Measurements from ENCODE around the gene LRCH1. TPM values are rescaled to one million over a fixed set of nuclear protein-coding genes. Genes with fewer than 3 reads are reported as not detected.
"Not testable (repeated sequence)": the region's sequence is repeated elsewhere in the genome, so short reads cannot be mapped to it uniquely, and the experiment has no call there.

Gene LRCH1
- total RNA-seq, 1 experiment from 2014 or later = 27.0 TPM

- Histone ChIP-seq H3K27me3 (replicated peaks; ENCODE audit: control insufficient read depth, insufficient read depth, low read length) (no peaks in the 10 kb centered on the region; the same call in 1 of the 2 replicates), H3K9me3 (no peaks in the 10 kb centered on the region), H3K4me3 (ENCODE audit: low read depth, low read length) (no peak overlapping the region), H3K4me1 (0 out of 2 replicates have a peak, but pooled peaks cover 4% of the 10 kb centered on the region), H3K36me3 (ENCODE audit: control insufficient read depth, insufficient read depth, low read length) (peaks cover 2% of the 10 kb centered on the region; the same call in 1 of the 2 replicates)
- Mint-ChIP-seq H3K9me3 (ENCODE audit: unreplicated experiment) (no peaks in the 10 kb centered on the region), H3K4me3 (ENCODE audit: unreplicated experiment) (no peak overlapping the region), H3K27ac (ENCODE audit: unreplicated experiment) (no peak overlapping the region), H3K36me3 (ENCODE audit: insufficient read depth, unreplicated experiment) (peaks cover 34% of the 10 kb centered on the region), H3K27me3 (ENCODE audit: insufficient read depth, unreplicated experiment) (no peaks in the 10 kb centered on the region), H3K4me1 (ENCODE audit: low read depth, unreplicated experiment) (no peaks in the 10 kb centered on the region)
- ChIA-PET POLR2A (no interaction called here), CTCF (no interaction called here)
- peak in 1 of 2 experiments; percentile 22 for DNase-seq
- intact Hi-C loops (cut with micrococcal nuclease; ENCODE audit: unreplicated experiment) = no loop called here
- no peak for TF ChIP-seq CTCF (IDR thresholded peaks at IDR 0.05; ENCODE audit: insufficient read depth in 1 of 2, low read depth in 1 of 2, low read length in 1 of 2, severe bottlenecking in 1 of 2, unreplicated experiment in 1 of 2)
- BruUV-seq (replicated peaks) = no TSS peak
Observed at GRCh38 chr13:46753137-46753536, 200.2 kb downstream of the LRCH1 start.

- H3K4me3 ChIP-seq (ENCODE audit: low read depth, low read length) = no peak overlapping the region
- no peak for DNase-seq
- intact Hi-C loops (cut with micrococcal nuclease; ENCODE audit: unreplicated experiment) = no loop called here
- Mint-ChIP-seq H3K36me3 (ENCODE audit: insufficient read depth, unreplicated experiment) (peaks cover 32% of the 10 kb centered on the region), H3K4me1 (ENCODE audit: low read depth, unreplicated experiment) (no peaks in the 10 kb centered on the region), H3K27me3 (ENCODE audit: insufficient read depth, unreplicated experiment) (no peaks in the 10 kb centered on the region), H3K9me3 (ENCODE audit: unreplicated experiment) (no peaks in the 10 kb centered on the region), H3K27ac (ENCODE audit: unreplicated experiment) (no peak overlapping the region), H3K4me3 (ENCODE audit: unreplicated experiment) (no peak overlapping the region)
- H3K36me3 ChIP-seq (ENCODE audit: control insufficient read depth, insufficient read depth, low read length) = no peaks in the 10 kb centered on the region
- H3K27me3 ChIP-seq (replicated peaks; ENCODE audit: control insufficient read depth, insufficient read depth, low read length) = no peaks in the 10 kb centered on the region; the same call in 1 of the 2 replicates
- BruUV-seq (replicated peaks) = no TSS peak
- POLR2A ChIA-PET = no interaction called here
- H3K9me3 ChIP-seq = no peaks in the 10 kb centered on the region
- TF ChIP-seq CTCF (IDR thresholded peaks at IDR 0.05; ENCODE audit: insufficient read depth in 1 of 2, low read depth in 1 of 2, low read length in 1 of 2, severe bottlenecking in 1 of 2, unreplicated experiment in 1 of 2) = no peak
- 0 out of 2 replicates have a peak, but pooled peaks cover 4% of the 10 kb centered on the region for H3K4me1 ChIP-seq
- CTCF ChIA-PET = no interaction called here
Observed at GRCh38 chr13:46753917-46754316, 200.9 kb downstream of the LRCH1 start.

GRCh38 chr13:46754812-46755211 lies 201.8 kb downstream of the LRCH1 start:
- Histone ChIP-seq H3K4me1 (0 out of 2 replicates have a peak, but pooled peaks cover 4% of the 10 kb centered on the region), H3K36me3 (ENCODE audit: control insufficient read depth, insufficient read depth, low read length) (no peaks in the 10 kb centered on the region), H3K27me3 (replicated peaks; ENCODE audit: control insufficient read depth, insufficient read depth, low read length) (no peaks in the 10 kb centered on the region; the same call in 1 of the 2 replicates), H3K9me3 (no peaks in the 10 kb centered on the region), H3K4me3 (ENCODE audit: low read depth, low read length) (no peak overlapping the region)
- no peaks in the 10 kb centered on the region for H3K27me3 Mint-ChIP-seq (ENCODE audit: insufficient read depth, unreplicated experiment)
- no TSS peak for BruUV-seq (replicated peaks)
- no peaks in the 10 kb centered on the region for H3K9me3 Mint-ChIP-seq (ENCODE audit: unreplicated experiment)
- intact Hi-C loops (cut with micrococcal nuclease; ENCODE audit: unreplicated experiment) = no loop called here
- no peak overlapping the region for H3K27ac Mint-ChIP-seq (ENCODE audit: unreplicated experiment)
- ChIA-PET POLR2A (no interaction called here), CTCF (interaction anchor here (0.6 kb wide), 1 partner anchor 12 kb away, joined by 5 read pairs; no protein-coding TSS in a partner anchor)
- no peak overlapping the region for H3K4me3 Mint-ChIP-seq (ENCODE audit: unreplicated experiment)
- H3K4me1 Mint-ChIP-seq (ENCODE audit: low read depth, unreplicated experiment) = no peaks in the 10 kb centered on the region
- H3K36me3 Mint-ChIP-seq (ENCODE audit: insufficient read depth, unreplicated experiment) = peaks cover 23% of the 10 kb centered on the region
- TF ChIP-seq CTCF (IDR thresholded peaks at IDR 0.05; ENCODE audit: insufficient read depth in 1 of 2, low read depth in 1 of 2, low read length in 1 of 2, severe bottlenecking in 1 of 2, unreplicated experiment in 1 of 2) = no peak
- no peak for DNase-seq

GRCh38 chr13:46755508-46755907 lies 202.5 kb downstream of the LRCH1 start:
- peaks cover 19% of the 10 kb centered on the region for H3K36me3 Mint-ChIP-seq (ENCODE audit: insufficient read depth, unreplicated experiment)
- H3K4me1 Mint-ChIP-seq (ENCODE audit: low read depth, unreplicated experiment); H3K27me3 Mint-ChIP-seq (ENCODE audit: insufficient read depth, unreplicated experiment); CTCF ChIA-PET; H3K4me1 ChIP-seq; POLR2A ChIA-PET; intact Hi-C loops (cut with micrococcal nuclease; ENCODE audit: unreplicated experiment); H3K4me3 ChIP-seq (ENCODE audit: low read depth, low read length); DNase-seq; H3K9me3 Mint-ChIP-seq (ENCODE audit: unreplicated experiment); H3K9me3 ChIP-seq; BruUV-seq (replicated peaks); H3K27ac Mint-ChIP-seq (ENCODE audit: unreplicated experiment); H3K4me3 Mint-ChIP-seq (ENCODE audit: unreplicated experiment); H3K36me3 ChIP-seq (ENCODE audit: control insufficient read depth, insufficient read depth, low read length); H3K27me3 ChIP-seq (replicated peaks; ENCODE audit: control insufficient read depth, insufficient read depth, low read length): not testable (repeated sequence)

All from Caco-2 (cell line).